Measurements from ENCODE around the gene TMED4. TPM values are rescaled to one million over a fixed set of nuclear protein-coding genes. Genes with fewer than 3 reads are reported as not detected.
A peak's percentile ranks its signal among the peaks of the same experiment; 100 is the strongest.
"Not testable (repeated sequence)": the region's sequence is repeated elsewhere in the genome, so short reads cannot be mapped to it uniquely, and the experiment has no call there.

Gene TMED4
- total RNA-seq, 1 donor from 2014 or later, result 45.3 TPM

DNA sequence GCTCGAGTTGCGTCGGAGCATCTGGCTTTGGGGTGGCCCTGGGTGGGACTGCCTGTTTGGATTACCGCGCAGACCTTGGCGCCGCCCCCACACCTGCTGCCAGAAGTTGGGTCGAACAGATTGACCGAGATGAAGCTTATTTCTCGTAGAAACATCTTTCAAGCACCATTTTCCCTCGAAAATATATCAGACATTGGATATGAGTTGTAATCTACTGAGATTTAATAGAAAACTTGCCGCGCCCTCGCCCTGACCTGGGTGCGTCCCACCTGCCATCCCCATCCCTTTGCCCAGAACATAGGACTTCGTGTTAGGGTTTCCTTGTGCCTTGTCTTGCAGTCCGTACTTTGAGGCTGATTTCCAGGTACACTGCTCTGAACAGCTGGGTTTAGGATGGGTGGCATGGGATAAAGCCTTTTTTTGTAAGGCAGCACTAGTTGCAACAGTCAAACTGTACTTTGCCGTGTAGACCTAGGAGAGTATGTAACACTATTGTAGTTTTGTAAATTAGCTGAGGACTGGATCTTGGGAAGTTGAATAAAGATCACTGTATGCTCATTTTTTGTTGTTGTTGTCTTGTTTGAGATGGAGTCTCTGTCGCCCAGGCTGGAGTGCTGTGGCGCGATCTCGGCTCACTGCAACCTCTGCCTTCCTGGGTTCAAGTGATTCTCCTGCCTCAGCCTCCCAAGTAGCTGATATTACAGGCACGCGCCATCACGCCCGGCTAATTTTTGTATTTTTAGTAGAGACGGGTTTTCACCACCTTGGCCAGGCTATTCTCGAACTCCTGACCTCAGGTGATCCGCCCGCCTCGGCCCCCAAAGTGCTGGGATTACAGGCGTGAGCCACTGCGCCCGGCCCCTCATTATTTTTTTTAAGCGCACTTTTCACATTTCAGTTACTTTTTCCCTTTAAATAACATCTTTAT lies 25.4 kb upstream of the TMED4 start:
- DNase-seq (ENCODE audit: low read depth in 2 of 2), result no peak

DNA sequence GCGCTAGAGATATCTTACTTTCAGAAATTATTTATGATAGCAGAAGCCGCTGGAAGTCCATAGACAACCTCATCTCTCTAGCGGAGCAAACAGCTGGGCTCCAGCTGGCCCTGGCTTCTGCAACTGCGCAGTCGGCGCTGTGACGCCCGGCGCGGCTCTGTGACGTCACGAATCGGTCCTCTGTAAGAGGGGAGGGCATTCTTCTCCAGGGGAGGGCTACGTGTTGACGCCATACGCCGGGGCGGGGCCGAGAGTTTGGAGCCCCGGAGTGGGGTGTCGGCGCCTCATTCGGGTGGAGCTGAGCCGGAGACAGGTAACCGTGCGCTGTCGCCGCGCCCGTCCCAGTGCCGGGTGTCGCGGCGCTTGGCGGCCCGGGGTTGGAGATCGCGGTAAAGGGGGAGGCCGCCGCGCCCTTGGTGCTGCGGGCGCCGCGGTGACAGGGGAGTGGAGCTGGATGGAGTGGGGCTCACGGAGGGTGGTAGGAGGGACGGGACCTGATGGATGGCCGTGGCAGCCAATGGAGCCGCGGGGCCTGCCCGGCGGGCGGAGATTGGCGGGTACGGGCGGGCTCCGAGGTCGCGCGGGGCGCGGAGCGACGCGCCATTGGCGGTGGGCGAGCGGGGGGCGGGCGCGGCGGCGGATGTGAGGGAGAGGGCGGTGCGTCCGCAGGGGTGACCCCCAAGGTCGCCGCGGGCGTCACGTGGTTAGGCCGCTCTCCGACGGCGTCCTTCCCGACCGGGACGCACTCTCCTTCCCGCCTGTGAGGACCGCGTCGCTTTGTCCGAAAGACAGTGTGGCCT lies 24.5 kb upstream of the TMED4 start, which contains the start of gene OGDH:
OGDH (plus strand) TSS at position 287 of the 800 bp plus-strand sequence. CDS start 17,717 bp downstream, outside the sequence.
- DNase-seq (ENCODE audit: low read depth in 2 of 2), result peak; percentile 96 to 99

DNA sequence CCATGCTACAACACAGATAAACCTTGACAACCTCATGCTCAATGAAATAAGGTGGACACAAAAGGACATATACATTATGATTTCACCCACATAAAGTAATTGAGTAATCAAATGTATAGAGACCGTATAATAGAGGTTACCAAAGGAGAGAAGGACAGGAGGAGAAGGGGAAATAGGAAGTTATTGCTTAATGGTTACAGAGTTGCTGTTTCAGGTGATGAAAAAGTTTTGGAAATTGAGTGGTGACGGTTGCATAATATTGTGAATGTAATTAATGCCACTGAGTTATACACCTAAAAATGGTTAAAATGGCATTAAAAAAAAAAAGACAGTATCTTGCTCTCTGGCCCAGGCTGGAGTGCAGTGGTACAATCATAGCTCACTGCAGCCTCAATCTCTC lies 22.9 kb upstream of the TMED4 start:
- DNase-seq (ENCODE audit: low read depth in 2 of 2), result no peak

DNA sequence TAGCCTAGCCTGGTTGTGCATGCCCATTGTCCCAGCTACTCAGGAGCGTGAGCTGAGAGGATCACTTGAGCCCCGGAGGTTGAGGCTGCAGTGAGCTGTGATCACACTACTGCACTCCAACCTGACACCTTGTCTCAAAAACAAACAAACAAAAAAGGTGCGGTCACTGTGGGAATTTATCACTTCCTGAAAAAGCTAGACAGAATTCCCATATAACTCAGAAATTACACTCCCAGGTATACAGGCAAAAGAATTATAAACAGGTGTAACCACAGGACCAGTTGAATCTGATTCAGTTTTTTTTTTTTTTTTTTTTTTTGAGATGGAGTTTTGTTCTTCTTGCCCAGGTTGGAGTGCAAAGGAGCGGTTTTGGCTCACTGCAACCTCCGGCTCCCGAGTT lies 21.2 kb upstream of the TMED4 start:
- no peak for DNase-seq (ENCODE audit: low read depth in 2 of 2)

DNA sequence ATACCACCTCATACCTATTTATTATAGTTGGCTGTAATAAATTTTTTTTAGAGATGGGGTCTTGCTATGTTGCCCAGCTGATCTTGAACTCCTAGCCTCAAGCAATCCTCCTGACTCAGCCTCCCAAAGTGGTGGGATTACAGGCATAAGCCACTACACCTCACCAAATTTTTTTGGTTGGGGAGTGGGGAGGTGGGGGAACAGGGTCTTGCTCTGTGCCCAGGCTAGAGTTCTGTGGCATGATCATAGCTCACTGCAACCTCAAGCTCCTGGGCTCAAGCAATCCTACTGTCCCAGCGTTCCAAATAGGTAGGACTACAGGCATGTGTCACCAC lies 20.5 kb upstream of the TMED4 start:
- DNase-seq (ENCODE audit: low read depth in 2 of 2), result no peak

DNA sequence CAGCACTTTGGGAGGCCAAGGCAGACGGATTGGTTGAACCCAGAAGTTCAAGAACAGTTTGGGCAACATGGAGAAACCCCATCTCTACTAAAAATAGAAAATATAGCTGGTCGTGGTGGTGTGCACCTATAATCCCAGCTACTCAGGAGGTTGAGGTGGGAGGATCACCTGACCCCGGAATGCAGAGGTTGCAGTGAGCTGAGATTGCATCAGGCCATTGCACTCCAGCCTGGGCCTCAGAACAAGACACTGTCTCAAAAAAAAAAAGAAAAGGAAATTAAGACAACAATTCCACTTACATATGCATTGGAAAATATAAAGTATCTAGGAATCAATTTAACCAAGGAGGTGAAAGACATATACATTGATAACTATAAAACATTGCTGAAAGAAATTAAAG lies 17.2 kb upstream of the TMED4 start:
- no peak for DNase-seq (ENCODE audit: low read depth in 2 of 2)

DNA sequence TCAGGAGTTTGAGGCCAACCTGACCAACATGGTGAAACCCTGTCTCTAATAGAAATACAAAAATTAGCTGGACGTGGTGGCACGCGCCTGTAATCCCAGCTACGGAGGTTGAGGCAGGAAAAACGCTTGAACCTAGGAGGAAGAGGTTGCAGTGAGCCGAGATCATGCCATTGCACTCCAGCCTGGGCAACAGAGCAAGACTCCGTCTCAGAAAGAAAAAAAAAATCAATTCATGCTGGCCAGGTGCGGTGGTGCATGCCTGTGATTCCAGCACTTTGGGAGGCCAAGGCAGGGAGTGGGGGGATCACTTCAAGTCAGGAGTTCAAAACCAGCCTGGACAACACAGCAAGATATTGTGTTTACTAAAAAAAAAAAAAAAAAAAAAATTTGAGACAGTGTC lies 15.2 kb upstream of the TMED4 start:
- DNase-seq (ENCODE audit: low read depth in 2 of 2), result not testable (repeated sequence)

DNA sequence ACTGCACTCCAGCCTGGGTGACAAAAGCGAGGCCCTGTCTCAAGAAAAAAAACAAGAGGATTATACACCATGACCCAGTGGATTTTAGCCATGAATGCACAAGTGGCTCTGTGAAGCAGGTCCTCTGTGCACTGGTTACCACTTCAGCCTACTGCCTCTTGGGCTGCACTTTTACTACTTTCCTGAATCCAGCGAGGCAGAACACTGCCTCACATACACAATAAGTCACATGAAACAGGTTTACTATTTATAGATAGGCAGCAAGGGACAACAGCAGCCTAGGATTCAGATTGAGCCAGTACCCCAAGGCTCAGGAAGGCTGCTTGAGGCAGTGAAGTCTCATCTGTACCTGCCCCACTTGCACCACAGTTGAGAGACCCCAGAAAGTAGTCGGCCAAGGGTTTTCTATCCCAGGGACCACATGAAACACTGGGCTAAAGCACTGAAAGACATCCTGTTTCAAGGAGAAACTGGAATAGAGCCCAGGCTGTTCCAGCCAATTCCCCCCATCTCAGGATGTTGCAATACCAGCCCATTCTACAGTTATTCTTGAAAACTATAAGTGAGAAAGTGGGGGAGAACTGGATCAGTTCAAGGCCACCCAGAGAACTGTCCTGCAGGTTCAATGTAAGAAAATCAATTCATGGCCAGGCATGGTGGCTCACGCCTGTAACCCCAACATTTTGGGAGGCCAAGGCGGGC lies 14.1 kb upstream of the TMED4 start:
- DNase-seq (ENCODE audit: low read depth in 2 of 2), result peak in 1 of 2 donors; percentile 28

DNA sequence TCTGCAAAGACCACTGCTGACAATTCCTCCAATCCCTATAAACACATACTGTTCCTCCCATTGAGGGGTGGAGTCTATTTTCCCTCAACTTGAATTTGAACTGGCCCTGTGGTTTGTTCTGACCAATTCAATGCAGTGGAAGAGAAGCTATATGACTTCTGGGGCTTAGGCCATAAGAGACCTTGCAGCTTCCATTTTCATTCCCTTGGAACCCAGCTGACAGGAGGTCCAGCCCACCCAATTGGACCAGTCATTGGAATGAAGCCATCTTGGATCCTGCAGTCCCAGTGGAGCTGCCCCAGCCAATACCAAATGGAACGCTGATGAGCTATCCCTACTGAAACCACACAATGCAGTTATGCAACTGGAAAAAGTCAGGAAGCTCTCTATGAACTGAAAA lies 8.9 kb upstream of the TMED4 start:
- DNase-seq (ENCODE audit: low read depth in 2 of 2), result no peak

DNA sequence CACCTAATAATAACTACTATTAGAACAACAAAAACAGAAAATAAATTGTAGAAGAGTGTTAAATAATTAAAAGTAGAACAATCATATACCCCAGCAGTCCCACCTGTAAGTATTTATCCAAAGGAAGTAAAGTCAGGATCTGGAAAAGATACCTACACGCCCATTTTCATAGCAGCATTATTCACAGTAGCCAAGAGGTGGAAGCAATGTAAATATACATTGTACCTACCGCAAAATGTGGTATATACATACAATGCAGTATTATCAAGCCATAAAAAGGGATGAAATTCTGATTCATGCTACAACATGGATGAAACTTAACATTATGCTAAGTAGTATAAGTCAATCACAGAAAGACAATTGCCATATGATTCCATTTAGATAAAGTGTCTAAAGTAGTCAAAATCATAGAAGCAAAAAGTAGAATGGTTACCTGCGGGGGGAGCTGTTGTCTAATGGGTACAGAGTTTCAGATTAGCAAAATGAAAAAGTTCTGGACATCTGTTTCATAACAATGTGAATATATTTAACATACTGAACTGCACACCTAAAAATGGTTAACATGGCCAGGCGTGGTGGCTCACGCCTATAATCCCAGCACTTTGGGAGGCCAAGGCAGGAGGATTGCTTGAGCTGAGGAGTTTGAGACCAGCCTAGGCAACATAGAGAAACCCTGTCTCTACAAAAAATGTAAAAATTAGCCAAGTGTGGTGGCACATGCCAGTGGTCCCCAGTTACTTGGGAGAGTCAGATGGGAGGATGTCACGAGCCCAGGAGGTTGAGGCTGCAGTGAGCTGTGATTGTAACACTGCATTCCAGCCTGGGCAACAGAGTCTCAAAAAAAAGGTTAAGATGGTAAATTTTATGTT lies 6.0 kb upstream of the TMED4 start:
- DNase-seq (ENCODE audit: low read depth in 2 of 2), result peak; percentile 58 to 70

DNA sequence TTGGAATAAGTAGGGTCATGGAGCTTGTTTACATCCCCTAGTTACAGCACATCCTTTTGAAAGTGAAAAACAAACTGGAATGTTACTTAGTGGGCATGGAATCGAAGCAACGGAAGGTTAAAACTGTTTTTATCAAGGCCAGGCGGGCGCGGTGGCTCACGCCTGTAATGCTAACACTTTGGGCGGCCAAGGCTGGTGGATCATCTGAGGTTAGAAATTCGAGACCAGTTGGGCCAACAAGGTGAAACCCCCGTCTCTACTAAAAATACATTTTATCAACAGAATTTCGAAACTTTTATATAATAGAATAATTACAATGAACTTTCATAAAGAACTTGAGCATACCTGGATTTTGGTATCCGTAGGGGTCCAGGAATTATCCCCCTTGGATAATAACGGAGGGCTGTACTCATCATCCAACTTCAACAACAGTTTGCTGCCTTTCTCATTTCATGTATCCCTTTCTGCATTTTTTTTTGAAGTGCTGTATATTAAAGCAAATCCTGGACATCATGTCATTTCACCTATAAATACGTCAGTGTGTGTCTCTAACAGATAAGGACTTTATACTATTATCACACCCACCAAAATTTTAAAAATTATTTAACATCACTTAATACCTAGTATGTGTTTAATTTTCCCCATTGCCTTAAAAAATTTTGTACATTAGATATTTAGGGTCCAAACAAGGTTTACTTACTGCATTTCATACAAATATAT lies 1.3 kb upstream of the TMED4 start:
- DNase-seq (ENCODE audit: low read depth in 2 of 2), result no peak

DNA sequence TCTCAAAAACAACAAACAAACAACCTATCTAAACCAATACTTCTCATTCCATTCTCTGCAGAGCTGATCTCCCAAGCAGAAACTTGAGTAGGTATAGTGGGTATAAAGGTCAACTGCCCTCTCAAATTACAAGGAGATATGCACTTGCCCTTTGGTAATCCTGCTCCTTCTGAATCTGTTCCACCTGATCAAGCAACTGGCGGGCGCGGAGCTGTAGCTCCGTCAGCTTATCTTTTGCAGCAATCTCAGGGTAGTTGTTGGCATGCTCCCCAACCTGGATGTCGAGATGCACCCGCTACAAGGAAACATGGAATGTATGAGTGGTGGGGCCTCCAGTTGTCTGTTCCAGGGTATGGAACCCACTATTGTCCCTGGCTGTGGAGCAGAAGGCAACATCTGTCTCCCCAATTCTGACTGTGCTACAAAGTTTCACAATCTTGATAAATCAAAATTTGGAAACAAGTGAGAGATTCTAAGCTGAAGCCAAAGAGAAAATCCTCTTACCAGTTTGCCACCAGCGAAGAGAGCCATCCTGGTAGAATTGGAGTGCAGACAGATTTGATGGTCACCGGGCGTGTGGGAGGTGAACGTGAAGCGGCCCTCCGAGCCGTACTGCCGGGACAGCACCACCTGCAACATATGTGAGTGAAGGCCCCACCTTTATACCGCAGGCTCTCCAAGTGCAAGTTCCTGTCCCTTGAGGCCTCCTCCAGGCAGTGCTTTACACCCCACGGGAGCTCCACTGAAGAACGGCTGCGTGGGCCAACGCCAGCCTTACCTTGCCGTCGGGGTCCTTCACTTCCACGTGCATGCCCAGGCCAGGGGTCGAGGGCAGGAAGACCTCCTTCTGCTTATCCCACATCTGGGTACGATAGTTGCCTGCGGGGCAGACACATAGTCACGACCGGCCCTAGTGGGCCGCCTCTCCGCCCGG lies 819 bp downstream of the TMED4 start:
- DNase-seq (ENCODE audit: low read depth in 2 of 2), result peak in 1 of 2 donors; percentile 33

DNA sequence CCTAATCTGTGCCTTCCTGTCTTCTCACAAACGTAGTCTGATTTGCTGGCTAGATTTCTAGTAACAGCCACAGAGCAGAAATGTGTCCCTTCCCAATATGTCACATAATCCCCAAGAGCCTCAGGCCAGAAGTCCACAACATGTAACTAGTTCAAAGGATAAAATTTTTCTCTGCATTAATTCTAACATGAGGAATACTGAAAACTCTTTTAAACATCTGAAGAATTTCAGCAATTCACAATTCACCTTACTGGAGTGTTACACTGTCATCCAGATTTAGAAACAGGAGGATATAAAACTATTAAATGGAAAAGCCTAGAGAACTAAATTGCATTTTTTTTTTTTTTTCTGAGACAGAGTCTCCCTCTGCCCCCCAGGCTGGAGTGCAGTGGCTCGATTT lies 5.8 kb downstream of the TMED4 start:
- DNase-seq (ENCODE audit: low read depth in 2 of 2), result no peak

DNA sequence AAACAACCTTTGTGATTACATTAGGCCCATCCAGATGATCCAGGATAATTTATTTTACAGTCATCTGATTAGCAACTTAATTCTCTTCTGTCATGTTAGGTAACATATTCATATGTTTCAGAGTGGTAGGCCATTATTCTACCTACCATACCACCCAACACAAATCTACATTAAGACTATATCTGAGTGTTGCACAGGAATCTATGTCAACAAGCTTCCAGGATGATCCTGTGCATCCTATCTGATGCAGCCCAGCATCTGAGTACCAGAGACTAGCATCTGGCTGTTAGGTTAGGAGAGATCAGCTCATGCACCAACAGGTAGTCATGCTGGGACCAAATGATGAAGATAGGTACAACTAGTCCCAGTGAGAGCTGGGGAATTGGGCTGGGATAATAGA lies 7.0 kb downstream of the TMED4 start:
- DNase-seq (ENCODE audit: low read depth in 2 of 2), result no peak

DNA sequence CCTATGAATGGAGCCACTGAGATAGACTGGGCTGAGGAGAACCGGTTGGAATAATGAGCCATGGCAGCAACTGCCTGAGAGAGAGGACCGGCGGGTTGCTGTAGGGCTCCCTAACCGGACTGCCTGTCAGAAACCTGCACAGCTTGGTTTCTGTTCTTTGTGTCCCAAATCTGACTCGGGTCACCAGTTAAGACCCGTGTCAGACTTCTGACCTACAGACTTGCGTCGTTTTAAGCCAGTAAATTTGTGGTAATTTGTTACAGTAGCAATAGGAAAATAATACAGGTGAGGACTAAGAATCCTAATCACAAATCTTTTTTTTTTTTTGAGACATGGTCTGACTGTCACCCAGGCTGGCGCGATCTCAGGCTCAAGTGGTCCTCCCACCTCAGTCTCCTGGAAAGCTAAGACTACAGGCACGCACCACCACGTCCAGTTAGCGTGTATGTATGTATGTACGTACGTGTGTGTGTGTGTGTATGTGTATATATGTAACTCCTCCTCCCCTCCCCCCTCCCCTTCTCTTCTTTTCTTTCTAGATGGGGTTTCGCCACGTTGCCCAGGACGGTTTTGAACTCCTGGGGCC lies 7.7 kb downstream of the TMED4 start:
- no peak for DNase-seq (ENCODE audit: low read depth in 2 of 2)

DNA sequence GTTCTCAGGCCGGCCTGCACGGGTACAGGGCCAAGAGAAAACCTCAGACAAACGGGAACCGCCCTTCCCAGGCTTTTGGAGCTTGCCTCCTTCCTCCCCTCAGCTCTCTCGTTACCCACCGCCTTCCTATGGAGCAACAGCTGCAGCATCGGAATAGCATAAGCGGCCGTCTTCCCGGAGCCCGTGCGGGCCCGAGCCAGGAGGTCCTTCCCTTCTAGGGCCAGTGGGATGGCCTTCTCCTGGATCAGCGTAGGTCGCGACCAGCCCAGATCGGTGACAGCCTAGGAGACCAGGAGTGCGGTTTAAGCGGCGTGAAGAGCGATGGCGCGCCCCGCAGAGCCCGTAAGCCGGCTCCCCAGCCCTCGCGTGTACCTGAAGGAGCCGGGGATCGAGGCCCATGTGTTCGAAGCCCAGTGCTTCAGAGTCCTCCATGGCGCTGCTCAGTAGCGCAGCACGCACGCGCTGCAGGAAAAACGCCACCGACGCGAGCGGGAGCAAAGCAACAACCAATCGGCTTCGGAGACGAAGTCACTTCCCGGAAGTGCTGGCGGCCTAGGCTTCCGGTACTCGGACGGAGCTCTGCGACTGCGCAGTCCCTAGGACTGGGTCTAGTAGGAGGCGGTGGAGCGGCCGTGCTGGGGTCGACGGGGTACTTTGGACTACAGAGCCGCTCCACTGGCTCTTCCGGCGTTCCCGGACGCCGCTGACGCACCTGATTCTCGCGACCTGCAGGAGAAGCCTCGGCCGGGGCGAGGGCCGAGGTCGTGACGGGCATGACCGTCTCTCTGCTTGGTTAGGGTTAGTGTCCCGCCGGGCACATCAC lies 8.4 kb downstream of the TMED4 start, which contains the start of gene DDX56:
DDX56 (minus strand) TSS at position 445 of the 823 bp plus-strand sequence; CDS start at position 432, 13 bp downstream.
- peak; percentile 93 to 97 for DNase-seq (ENCODE audit: low read depth in 2 of 2)

DNA sequence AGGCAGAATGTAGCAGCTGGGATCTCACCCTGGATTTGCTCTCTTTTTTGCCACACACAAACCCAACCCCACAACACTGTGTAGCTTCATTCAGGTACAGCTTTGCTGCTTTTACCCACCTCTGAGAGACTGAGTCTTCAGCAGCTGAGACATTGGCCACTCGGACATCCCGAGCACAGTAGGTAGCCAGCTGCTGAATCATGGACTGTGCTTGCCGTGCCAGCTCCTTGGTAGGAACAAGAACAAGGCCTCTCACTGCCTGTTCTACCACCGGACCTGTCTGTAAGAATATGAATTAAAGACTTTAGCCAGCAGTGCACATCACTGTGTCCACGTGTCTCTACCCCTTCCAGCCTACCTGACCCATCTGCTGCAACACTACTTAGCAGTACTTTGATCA lies 9.3 kb downstream of the TMED4 start:
- DNase-seq (ENCODE audit: low read depth in 2 of 2), result no peak

DNA sequence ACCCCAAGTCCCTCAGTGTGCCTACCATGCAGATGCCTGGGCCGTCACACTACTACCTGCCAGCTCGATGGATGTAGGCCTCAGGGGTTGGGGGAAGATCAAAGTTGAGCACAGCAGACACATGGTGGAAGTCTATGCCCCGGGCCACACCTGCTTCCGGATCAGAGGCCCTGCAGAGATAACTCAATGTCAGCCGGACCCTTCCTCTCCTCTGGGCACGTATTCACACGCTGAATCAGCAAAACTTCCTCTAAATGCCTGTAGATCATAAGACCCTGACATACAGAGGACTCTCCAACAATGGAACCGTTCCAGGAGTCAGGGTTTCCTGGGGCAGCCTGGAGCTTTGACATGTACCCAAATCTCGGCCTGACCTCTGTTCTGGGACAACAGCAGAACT lies 12.1 kb downstream of the TMED4 start:
- DNase-seq (ENCODE audit: low read depth in 2 of 2), result no peak

All from dermis microvascular lymphatic vessel endothelial cell (primary cell).